GOT3 (cell line): ENCODE measurements around the gene ZHX3.

Experiments used
- DNase-seq: peaks from one replicate; lab custom pipeline; 2025; ENCODE audit warnings: mixed read lengths; lab: John Stamatoyannopoulos, UW

Gene ZHX3

GRCh38 chr20:41300383-41300782 is 17.1 kb downstream of the ZHX3 start:
- DNase-seq: no peak

GRCh38 chr20:41299899-41300298 is 17.6 kb downstream of the ZHX3 start:
- DNase-seq: no peak

- DNase-seq: no peak
These were observed 24.1 kb downstream of the ZHX3 start for GRCh38 chr20:41293269-41294037.

- no peak for DNase-seq
These were observed 26.6 kb downstream of the ZHX3 start for GRCh38 chr20:41290804-41291389.

GRCh38 chr20:41287327-41287726 is 30.2 kb downstream of the ZHX3 start:
- no peak for DNase-seq

GRCh38 chr20:41286240-41286851 is 31.2 kb downstream of the ZHX3 start:
- DNase-seq: no peak

- no peak for DNase-seq
These were observed 37.8 kb downstream of the ZHX3 start for GRCh38 chr20:41279546-41280225.

GRCh38 chr20:41278936-41279335 is 38.6 kb downstream of the ZHX3 start:
- no peak for DNase-seq

GRCh38 chr20:41277049-41277448 is 40.5 kb downstream of the ZHX3 start:
- no peak for DNase-seq

- DNase-seq: no peak
These were observed 41.2 kb downstream of the ZHX3 start for GRCh38 chr20:41276317-41276751.

- DNase-seq: no peak
These were observed 42.2 kb downstream of the ZHX3 start for GRCh38 chr20:41275301-41275731.

GRCh38 chr20:41274152-41274551 is 43.4 kb downstream of the ZHX3 start:
- DNase-seq: no peak

GRCh38 chr20:41273445-41273844 is 44.1 kb downstream of the ZHX3 start:
- no peak for DNase-seq

GRCh38 chr20:41272339-41272738 is 45.2 kb downstream of the ZHX3 start:
- no peak for DNase-seq

GRCh38 chr20:41268917-41269652 is 48.4 kb downstream of the ZHX3 start:
- no peak for DNase-seq

GRCh38 chr20:41268402-41268801 is 49.1 kb downstream of the ZHX3 start:
- no peak for DNase-seq

- no peak for DNase-seq
These were observed 51.6 kb downstream of the ZHX3 start for GRCh38 chr20:41265938-41266337.

GRCh38 chr20:41264819-41265218 is 52.7 kb downstream of the ZHX3 start:
- no peak for DNase-seq

GRCh38 chr20:41261790-41262717 is 55.5 kb downstream of the ZHX3 start:
- DNase-seq: no peak

- no peak for DNase-seq
These were observed 56.3 kb downstream of the ZHX3 start for GRCh38 chr20:41261260-41261659.

- DNase-seq: no peak
These were observed 56.8 kb downstream of the ZHX3 start for GRCh38 chr20:41260734-41261220.
